Stimulated activated CD4-positive, alpha-beta T cell treated with anti-CD3 and anti-CD28 coated beads, Interleukin-12 subunit alpha, Interleukin-12 subunit beta, amount 100 ng/mL, for 4 hours (primary cell): ENCODE data around the gene CARM1.
"Not testable (repeated sequence)": the region's sequence is repeated elsewhere in the genome, so short reads cannot be mapped to it uniquely, and the experiment has no call there.

Experiments
- DNase-seq: peaks from one replicate; pipeline ENCODE4 v3.0.0-alpha.2; 2020

The CARM1 gene

GRCh38 chr19:10848230-10848856 lies 23.0 kb upstream of the CARM1 start, which contains the start of gene C19orf38:
Gene C19orf38, plus strand, starts transcription at chr19:10848415. Its CDS starts 94 bp downstream, at chr19:10848509.
- no peak for DNase-seq

DNA sequence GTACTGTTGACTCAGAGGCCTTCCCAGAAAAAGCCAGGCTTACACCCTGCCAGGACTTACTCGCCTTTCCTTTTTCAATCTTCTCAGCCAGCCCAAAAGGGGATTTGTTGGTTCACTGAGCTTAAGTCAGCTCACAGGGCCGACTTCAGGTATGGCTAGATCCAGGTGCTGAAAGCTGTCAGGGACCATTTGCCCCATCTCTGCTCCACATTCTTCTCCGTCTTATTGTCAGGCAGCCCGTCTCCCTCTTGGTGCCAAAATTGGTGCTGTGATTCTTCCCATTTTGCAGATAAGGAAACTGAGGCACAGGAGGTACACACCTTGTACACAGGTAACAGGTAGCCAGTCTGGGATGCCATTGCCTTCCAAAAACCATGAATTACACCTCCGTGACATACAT lies 20.7 kb upstream of the CARM1 start:
- no peak for DNase-seq

- no peak for DNase-seq
Measured at GRCh38 chr19:10852098-10852800, 19.1 kb upstream of the CARM1 start.

DNA sequence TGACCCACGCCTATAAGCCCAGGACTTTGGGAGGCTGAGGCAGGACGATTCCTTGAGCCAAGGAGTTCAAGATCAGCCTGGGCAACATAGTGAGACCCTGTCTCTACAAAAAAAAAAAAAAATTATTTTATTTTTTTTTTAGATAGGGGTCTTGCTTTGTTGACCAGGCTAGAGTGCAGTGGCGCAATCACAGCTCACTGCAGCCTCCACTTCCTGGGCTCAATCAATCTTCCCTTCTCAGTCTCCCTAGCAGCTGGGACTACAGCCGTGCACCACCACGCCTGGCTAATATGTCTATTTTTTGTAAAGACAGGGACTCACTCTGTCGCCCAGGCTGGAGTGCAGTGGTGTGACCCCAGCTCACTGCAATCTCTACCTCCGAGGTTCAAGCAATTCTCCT lies 18.4 kb upstream of the CARM1 start:
- no peak for DNase-seq

- no peak for DNase-seq
Measured at GRCh38 chr19:10854350-10855089, 16.8 kb upstream of the CARM1 start.

DNA sequence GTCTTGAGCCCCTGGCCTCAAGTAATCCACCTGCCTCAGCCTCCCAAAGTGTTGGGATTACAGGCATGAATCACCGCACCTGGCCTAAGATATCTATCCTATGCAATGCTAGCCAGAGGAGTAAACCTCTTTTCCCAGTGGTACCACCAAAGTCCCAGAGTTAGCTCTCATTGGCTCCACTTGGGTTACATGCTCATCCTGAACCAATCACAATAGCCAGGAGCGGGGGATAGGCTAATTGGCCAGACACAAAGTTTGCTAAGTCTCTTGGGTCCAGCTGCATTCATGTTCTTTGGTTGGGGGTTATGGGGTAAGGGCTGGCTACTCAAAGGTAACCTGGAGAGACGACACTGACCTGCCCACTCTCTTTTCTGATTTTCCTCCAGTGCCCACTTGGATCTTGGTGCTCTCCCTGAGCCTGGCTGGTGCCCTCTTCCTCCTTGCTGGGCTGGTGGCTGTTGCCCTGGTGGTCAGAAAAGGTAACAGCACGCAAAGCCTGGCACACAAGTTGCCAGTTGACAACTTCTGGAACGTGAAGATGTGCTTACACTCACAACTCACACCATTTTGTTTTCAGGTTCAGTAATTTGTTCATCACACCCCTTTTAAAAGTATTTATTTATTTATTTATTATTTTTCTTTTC lies 15.4 kb upstream of the CARM1 start:
- no peak for DNase-seq

DNA sequence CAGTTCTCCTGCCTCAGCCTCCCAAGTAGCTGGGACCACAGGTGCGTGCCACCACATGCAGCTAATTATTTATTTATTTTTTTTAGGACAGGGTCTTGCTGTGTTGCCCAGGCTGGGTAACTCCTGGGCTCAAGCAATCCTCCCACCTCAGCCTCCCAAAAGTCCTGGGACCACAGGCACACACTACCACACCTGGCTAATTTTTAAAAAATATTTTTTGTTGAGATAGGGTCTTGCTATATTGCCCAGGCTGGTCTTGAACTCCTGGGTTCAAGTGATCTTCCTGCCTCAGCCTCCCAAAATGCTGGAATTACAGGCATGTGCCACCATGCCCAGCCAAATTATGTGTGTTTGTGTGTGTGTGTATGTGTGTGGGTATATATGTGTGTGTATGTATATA lies 14.5 kb upstream of the CARM1 start:
- DNase-seq, result not testable (repeated sequence)

- DNase-seq, result no peak
Measured at GRCh38 chr19:10858204-10858828, 13.0 kb upstream of the CARM1 start.

- DNase-seq, result no peak
Measured at GRCh38 chr19:10861103-10861651, 10.2 kb upstream of the CARM1 start.

DNA sequence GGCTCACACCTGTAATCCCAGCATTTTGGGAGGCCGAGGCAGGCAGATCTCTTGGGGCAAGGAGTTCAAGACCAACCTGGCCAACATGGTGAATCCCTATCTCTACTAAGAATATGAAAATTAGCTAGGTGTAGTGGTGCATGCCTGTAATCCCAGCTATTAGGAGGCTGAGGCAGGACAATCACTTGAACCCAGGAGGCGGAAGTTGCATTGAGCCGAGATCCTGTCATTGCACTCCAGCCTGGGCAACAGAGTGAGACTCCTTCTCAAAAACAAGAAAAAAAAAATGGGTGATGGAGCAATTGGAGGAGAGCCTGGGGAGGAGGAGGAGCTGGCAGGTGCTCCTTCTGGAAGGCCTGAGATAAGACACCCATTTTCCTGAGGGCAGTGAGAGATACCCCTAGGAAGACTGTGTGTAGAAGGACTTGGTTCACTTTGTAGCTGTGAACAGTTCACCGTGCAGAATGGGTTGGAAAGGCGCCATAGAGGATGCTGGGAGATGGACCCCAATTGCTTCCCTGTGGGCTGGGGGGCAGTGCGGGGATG lies 8.7 kb upstream of the CARM1 start:
- DNase-seq, result no peak

DNA sequence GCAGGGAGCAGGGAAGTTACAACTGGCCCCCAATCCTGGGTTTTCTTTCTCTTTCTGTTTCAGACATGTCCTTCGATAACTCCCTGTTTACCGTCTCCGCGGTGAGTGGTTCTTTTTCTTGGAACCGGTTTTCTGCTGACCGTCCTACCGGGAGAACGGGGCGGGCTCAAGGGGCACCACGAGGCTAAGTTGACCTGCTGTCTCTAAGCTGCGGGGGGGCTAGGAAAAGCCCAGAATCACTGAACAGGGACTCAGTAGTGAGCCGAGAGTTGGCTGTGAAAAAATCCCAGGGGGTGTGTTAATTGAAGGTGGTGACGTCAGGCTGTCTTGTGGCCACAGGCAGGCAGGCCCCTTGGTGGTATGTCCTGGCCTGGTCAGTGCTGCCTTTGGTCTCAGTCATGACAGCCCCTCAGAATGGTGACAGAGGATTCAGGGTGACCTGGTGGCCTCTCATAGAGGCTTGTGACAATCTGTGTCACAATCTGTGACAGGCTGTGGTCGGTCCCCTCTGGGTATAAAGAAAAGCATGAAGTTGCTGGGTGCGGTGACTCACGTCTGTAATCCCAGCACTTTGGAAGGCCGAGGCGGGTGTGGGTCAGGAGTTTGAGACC lies 8.1 kb upstream of the CARM1 start:
- DNase-seq, result no peak

DNA sequence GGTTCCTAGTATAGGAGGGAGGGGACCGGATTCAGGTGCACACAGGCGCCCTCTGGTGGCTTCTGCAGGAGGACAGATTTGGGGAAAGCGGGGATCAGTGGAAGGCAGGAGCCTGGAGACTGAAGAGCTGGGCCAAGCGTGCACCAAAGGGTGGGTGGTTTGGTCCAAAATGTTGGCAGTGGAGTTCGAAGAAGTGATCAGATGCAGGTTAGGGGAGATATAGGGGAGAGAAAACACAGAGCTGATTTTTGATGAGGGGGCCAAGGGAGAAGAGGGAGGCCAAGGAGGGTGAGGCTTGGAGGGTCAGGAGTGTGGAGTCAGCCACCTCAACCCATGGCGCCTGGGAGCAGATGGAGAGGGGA lies 6.8 kb upstream of the CARM1 start:
- DNase-seq, result peak; percentile 82

- no peak for DNase-seq
Measured at GRCh38 chr19:10866495-10866894, 4.9 kb upstream of the CARM1 start.

DNA sequence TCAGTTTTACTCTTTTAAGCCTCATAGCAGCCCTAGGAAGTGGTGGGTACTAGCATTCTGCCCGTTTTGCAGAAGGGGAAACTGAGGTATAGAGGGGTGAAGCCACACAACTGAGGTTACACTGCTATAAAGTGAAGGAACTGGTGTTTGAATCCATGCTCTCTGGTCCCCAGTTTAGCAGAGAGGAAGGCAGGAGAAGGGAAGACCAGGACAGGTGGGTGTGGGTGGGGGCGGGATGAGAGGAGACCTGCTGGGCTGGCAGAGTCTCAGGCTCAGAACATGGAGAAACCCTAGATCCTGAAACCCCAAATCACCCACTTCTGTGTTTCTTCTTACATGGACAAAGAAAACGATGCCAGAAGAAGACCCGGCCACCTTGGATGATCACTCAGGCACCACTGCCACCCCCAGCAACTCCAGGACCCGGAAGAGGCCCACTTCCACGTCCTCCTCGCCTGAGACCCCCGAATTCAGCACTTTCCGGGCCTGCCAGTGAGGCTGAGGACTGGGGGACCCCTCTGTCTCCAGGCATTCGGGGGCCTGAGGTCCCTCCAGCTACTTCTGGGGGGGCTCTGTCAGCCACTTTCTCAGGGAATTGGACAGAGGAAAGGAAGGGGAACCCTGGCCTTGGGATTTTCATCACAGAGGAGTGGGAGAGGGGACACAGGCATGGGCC lies 2.3 kb upstream of the CARM1 start:
- DNase-seq, result no peak

GRCh38 chr19:10869872-10870311 lies 1.5 kb upstream of the CARM1 start:
- DNase-seq, result not testable (repeated sequence)

DNA sequence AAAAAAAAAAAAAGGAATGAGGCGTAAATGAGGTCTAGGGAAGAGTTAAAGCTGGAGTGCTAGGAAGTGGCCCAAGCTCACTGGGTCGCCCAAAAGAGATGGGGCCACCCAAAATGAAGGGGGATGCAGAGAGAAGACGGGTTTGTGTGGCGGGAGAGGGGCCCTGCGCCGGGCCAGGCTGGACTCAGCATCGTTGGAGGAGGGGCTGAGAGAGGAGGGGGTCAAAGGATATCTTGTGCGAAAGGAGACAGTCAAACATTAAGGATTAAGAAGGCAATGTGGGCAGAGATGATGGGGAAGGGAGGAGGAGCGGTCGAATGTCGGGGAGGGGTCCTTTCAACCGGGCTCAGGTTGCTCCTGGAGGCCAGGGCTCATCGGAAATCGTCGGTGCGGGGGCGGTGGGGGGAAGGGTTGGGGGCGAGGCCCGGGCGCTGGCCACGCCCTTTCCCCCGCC lies 825 bp upstream of the CARM1 start:
- no peak for DNase-seq

GRCh38 chr19:10871711-10872545 lies 575 bp downstream of the CARM1 start:
- peak; percentile 42 for DNase-seq

DNA sequence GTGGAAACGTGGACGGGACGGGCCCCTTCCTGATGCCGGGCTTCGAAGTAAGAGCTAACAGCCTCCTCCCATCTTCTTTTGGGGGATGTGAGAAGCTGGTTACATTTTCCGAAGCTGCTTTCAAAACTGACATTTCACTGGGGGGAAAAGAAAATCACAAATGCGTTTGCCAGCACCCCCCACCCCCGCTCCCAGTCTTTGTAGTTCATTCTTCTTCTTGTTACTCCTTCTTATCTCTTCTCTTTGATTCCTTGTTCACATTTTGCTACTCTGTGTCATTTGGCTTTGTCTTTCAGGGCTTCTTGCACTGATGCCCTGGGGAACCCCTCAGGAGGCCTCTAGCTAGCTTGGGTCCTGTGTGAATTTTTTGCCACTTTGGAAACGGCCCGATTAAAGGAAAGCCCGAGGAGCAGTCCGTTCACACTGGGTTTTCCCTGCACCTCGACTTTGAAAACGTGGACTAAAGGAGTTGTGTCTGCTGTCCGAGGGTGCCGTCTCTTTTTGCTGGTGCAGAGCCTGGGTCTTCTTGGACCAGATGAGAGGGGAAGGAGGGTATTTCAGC lies 1.3 kb downstream of the CARM1 start:
- peak; percentile 49 for DNase-seq

DNA sequence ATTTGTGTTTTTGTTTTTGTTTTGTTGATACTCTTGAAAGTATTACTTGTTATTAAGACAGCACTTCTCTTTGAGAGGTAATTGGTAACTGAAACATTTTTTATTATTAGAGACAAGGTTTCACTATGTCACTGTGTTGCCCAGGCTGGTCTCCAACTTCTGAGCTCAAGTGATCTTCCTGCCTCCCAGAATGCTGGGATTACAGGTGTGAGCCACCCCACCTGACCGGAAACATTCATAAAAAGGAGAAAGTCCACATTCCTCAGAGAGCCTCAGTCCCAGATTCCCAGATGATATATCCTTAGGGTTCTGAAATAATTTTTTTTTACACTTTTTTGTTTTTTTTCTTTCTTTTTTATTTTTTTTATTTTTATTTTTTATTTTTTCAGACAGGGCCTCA lies 2.7 kb downstream of the CARM1 start:
- no peak for DNase-seq
